ENCODE data around the gene NTRK2. TPM values are rescaled to one million over a fixed set of nuclear protein-coding genes. Genes with fewer than 3 reads are reported as not detected.

Gene NTRK2
- total RNA-seq, 4 donors from 2014 or later, result 2.9 to 15.9 (median 8.4) TPM

- no peaks in the 10 kb centered on the region for H3K9me3 ChIP-seq
- H3K4me3 ChIP-seq, result no peak overlapping the region
- TF ChIP-seq CTCF (IDR thresholded peaks at IDR 0.05) (no peak), POLR2A (IDR thresholded peaks at IDR 0.05) (no peak)
- intact Hi-C loops (cut with DNase I), result no loop called here
- 84 to 92% methylated on average over 4 of the region's 4 CpGs for WGBS, 2 donors
- H3K27ac ChIP-seq, result no peak overlapping the region
- peaks cover 0 to 4% (median 0%) of the 10 kb centered on the region in 4 donors for H3K27me3 ChIP-seq
- H3K36me3 ChIP-seq, result no peaks in the 10 kb centered on the region
- no peak for DNase-seq
- no peaks in the 10 kb centered on the region for H3K4me1 ChIP-seq
Measured at GRCh38 chr9:85054017-85054416, 384.5 kb downstream of the NTRK2 start.

DNA sequence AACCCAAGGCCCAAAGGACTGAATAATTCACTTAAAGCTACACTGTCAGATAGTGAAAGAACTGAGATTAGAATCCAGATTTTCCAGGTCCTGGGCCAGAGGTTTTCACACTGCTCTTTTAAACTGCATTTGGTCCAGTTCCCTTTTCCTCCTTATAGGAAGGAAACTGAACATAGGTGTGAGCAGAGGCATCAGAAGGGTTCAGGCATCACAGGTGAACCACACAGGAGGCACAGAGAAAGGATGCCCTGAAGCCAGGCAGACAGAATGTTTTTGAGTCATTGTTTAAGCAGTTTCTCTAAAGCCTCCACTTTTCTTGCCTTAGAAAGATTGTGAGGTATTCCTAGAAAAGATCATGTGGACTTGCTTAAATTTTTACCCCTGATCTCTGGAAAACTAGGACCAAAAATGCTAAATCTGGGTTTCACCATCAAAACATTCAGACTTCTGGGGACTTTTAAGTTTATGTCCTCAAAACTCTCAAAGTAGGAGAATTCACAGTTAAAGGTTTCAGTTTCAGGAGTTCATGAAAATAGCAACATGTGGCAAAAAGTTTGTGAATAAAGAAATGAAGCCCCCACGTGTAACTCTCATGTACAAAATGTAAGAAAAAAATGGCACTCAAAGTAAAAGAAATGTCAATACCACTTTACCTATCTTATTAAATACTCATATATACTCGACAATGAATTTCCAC lies 386.1 kb downstream of the NTRK2 start:
- H3K4me3 ChIP-seq, result no peak overlapping the region
- H3K4me1 ChIP-seq, result no peaks in the 10 kb centered on the region
- no peaks in the 10 kb centered on the region for H3K36me3 ChIP-seq
- TF ChIP-seq CTCF (IDR thresholded peaks at IDR 0.05), result no peak
- no peak for TF ChIP-seq POLR2A (IDR thresholded peaks at IDR 0.05)
- 62 to 69% methylated on average over 2 of the region's 2 CpGs for WGBS, 2 donors
- no peak overlapping the region for H3K27ac ChIP-seq
- peaks cover 0 to 5% (median 0%) of the 10 kb centered on the region in 4 donors for H3K27me3 ChIP-seq
- intact Hi-C loops (cut with DNase I), result no loop called here
- no peak for DNase-seq
- H3K9me3 ChIP-seq, result no peaks in the 10 kb centered on the region

DNA sequence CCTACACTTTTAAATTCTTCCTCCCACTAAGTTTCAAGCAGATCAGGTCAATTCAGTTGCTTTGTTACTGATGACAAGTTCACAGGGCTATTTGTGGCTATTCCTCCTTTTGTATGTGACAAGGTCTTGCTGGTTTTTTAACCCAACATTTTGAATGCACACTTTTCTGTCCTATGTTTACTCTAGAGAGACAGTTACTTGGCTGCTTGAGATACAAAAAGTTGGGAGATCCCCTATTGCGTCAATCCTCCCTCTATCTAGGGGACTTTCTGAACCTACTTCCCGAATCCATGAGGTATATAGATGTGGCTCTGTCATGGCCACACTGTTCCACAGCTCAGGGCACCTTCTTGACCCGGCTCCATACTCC lies 386.7 kb downstream of the NTRK2 start:
- intact Hi-C loops (cut with DNase I), result no loop called here
- 69 to 80% methylated on average over 3 of the region's 3 CpGs for WGBS, 2 donors
- TF ChIP-seq POLR2A (IDR thresholded peaks at IDR 0.05) (no peak), CTCF (IDR thresholded peaks at IDR 0.05) (no peak)
- no peak overlapping the region for H3K4me3 ChIP-seq
- H3K27ac ChIP-seq, result no peak overlapping the region
- H3K27me3 ChIP-seq, result peaks cover 0 to 5% (median 0%) of the 10 kb centered on the region in 4 donors
- H3K9me3 ChIP-seq, result no peaks in the 10 kb centered on the region
- H3K4me1 ChIP-seq, result no peaks in the 10 kb centered on the region
- no peaks in the 10 kb centered on the region for H3K36me3 ChIP-seq
- no peak for DNase-seq

DNA sequence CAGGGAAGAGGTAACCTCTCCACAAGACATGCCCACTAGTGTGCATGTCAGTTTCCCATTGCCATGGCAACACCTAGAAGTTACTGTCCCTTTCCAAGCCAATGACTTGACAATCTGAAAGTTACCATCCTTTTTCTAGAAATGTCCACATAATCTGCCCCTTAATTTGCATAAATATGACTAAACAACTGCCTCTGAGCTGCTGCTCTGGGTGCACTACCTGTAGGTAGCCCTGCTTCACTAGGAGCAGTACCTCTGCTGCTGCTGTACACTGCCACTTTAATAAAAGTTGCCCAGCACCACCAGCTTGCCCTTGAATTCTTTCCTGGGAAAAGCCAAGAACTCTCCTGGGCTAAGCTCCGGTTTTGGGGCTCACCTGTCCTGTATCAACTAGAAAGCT lies 392.4 kb downstream of the NTRK2 start:
- no peaks in the 10 kb centered on the region for H3K4me1 ChIP-seq
- no peak for TF ChIP-seq CTCF (IDR thresholded peaks at IDR 0.05)
- TF ChIP-seq POLR2A (IDR thresholded peaks at IDR 0.05), result no peak
- H3K27ac ChIP-seq, result no peak overlapping the region
- H3K9me3 ChIP-seq, result no peaks in the 10 kb centered on the region
- DNase-seq, result no peak
- no peak overlapping the region for H3K4me3 ChIP-seq
- WGBS, 2 donors, result 71% methylated on average over 1 of the region's 1 CpG; no CpG with 5 or more reads in 1 of the 2 donors
- intact Hi-C loops (cut with DNase I), result no loop called here
- H3K36me3 ChIP-seq, result no peaks in the 10 kb centered on the region
- H3K27me3 ChIP-seq, result peaks cover 0 to 13% (median 0%) of the 10 kb centered on the region in 4 donors

GRCh38 chr9:85062385-85063022 lies 393.0 kb downstream of the NTRK2 start:
- H3K4me1 ChIP-seq, result no peaks in the 10 kb centered on the region
- no peak for DNase-seq
- H3K9me3 ChIP-seq, result no peaks in the 10 kb centered on the region
- TF ChIP-seq POLR2A (IDR thresholded peaks at IDR 0.05), result no peak
- no peak for TF ChIP-seq CTCF (IDR thresholded peaks at IDR 0.05)
- H3K36me3 ChIP-seq, result no peaks in the 10 kb centered on the region
- WGBS, 2 donors, result 65 to 74% methylated on average over 4 of the region's 4 CpGs
- H3K27ac ChIP-seq, result no peak overlapping the region
- intact Hi-C loops (cut with DNase I), result no loop called here
- peaks cover 0 to 13% (median 0%) of the 10 kb centered on the region in 4 donors for H3K27me3 ChIP-seq
- no peak overlapping the region for H3K4me3 ChIP-seq
